GM19438 (cell line): ENCODE measurements around the gene C17orf113.

Experiments
- ATAC-seq: cut with Tn5 transposase; IDR thresholded peaks from one replicate; pipeline ENCODE4 v1.9.1; 2021; ENCODE audit warnings: low read depth; ENCODE audit not compliant: unreplicated experiment

The C17orf113 gene

GRCh38 chr17:42072323-42073187 lies 22.2 kb upstream of the C17orf113 start:
- ATAC-seq: no peak

DNA sequence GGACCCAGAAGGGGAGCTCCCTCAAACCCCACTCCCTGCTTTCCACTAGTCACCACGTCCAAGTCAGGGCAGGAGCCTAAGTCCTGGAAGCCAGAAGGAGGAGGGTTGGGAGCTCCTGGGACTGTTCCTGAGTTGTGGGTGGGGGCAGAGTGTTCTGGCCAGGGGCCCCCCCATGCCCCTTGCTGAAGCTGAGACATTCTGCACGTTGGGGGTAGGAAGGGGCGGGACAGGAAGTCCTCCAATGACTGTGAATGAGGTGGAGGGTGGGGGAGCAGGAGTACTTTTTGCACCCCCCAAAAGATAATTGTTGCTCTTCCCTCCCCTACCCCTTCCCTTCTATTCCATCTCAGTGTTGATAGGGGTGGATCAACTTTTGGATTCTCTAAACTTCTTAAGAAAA lies 21.4 kb upstream of the C17orf113 start:
- no peak for ATAC-seq

DNA sequence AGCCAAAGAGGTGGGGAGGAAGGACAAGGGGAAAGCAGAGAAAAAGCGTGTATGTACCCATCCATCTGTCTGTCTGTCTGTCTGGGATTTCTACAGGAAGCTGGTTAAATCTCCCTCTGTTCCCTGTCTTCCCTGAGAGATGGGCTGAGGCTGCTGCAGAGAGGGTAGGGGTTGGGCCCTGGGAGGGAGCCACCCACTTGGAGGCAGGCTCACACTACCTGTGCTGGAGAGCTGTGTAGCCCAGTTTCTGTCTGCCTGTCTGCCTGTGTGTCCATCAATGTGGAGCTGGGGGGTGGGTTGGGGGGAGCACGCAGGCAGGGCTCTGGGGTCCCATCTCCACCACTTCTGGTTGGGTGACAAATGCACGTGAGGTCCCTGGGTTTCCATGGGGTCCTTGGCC lies 18.6 kb upstream of the C17orf113 start:
- no peak for ATAC-seq

DNA sequence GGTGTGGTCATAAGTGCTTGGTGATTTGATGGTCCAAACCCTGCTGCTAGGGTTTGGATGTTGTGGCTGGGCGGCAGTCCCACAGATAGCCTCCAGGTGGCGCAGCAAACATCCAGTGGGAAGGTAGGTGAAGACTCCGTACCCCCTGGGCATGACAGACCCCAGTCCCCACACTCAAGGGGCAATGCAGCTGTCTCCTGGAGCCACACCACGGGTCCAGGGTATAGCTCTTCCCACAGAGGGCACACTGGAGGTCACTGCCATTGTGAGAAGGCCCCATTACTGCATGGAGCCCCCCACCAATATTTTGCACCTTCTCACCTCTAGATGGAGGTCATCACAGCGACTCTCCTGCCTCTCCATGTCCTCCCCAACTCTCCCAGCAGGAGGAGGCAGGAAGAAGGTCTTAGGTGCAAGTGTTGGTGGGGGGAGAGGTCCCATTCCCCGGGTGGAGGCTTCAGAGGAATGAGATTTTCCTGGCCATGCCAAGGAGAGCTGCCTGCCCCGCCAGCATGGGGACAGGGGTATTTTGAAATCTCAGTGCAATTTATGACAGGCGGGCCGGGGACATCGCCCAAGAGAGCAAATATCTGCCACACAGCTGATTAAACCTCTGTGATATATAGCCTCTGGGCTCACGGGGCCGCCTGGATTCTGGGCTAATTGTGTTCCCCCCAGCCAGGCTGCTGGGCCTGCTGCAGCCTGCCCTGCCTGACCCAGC lies 17.1 kb upstream of the C17orf113 start:
- ATAC-seq: no peak

GRCh38 chr17:42065201-42065600 lies 14.8 kb upstream of the C17orf113 start:
- ATAC-seq: no peak

- ATAC-seq: no peak
These were observed 12.3 kb upstream of the C17orf113 start for GRCh38 chr17:42062681-42063080.

- no peak for ATAC-seq
These were observed 11.5 kb upstream of the C17orf113 start for GRCh38 chr17:42061646-42062487.

GRCh38 chr17:42060231-42060630 lies 9.8 kb upstream of the C17orf113 start:
- ATAC-seq: no peak

- ATAC-seq: no peak
These were observed 9.4 kb upstream of the C17orf113 start for GRCh38 chr17:42059815-42060214.

- no peak for ATAC-seq
These were observed 7.7 kb upstream of the C17orf113 start for GRCh38 chr17:42058063-42058462.

DNA sequence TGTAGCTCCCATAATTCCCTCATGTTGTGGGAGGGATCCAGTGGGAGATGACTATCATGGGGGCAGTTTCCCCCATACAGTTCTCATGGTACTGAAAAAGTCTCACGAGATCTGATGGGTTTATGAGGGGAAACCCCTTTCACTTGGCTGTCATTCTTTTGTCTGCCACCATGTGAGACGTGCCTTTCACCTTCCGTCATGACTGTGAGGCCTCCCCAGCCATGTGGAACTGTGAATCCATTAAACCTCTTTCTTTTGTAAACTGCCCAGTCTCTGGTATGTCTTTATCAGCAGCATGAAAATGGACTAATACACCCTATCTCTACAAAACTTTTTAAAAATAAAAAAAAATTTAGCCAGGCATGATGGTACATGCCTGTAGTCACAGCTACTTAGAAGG lies 6.2 kb upstream of the C17orf113 start:
- ATAC-seq: no peak

GRCh38 chr17:42055496-42055895 lies 5.1 kb upstream of the C17orf113 start:
- ATAC-seq: no peak

DNA sequence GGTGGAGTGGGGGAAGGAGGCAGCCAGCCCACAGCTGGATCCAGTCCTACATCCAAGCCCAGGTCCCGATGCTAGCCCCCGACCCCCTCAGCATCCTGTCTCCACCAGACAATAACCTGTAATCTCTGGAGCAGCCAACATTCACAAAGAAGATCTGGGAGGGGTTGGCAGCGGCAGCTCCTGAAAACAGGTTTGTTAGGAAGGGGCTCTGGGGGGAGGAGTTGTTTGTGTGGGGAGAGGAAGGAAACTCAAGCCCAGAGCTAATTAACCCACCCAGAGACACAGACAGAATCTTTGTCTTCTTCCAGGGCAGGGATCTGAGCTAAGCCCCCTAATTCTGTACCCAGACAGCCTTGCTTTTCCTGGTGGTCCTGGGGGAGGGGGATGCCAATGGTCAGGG lies 4.6 kb upstream of the C17orf113 start:
- no peak for ATAC-seq

- ATAC-seq: no peak
These were observed 3.5 kb upstream of the C17orf113 start for GRCh38 chr17:42053731-42054500.

GRCh38 chr17:42052346-42052877 lies 2.0 kb upstream of the C17orf113 start:
- no peak for ATAC-seq

GRCh38 chr17:42051645-42052044 lies 1.2 kb upstream of the C17orf113 start:
- no peak for ATAC-seq

DNA sequence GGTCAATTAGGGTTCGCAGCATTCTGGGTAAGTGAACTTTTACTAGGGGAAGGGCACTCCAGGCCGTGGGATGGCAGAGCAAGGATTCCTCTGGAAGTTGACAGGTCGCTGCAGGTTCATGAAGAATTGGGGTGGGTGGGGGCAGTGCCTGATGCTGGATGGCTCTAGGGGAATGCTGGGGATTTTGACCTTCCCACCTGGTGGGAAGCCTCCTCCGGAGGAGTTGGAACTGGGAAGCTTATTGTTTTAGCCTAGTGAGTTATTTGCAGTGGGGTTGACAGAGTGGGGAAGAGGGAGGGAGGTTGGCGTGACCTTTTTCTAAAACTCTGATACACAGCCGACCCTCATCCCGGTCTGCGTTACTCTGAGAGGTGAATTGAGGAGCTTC lies 606 bp upstream of the C17orf113 start:
- ATAC-seq: no peak

DNA sequence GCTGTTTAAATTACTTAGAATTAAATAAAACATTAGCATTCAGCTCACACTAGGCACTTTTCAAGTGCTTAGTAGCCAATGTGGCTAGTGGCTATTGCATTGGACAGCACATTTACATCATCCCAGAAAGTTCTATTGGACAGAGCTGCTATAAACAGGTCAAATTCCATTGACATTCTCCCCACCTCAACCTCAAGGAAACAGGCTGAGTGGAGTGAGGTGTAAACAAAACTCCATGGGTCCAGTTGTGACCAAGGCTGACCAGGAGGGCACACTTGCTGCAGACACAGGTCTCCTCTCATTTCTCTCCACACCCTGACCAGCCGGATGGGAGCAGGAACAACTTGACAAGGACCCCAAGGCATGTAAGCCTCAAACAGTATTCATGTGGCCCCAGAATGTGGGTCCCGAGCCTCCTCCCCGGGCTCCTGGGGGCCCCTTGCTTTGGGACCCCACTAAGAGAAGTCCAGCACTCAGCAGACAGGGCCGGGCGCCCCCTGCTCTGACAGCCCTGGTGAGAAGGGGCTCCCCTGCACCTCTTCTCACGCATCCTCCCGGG lies 488 bp downstream of the C17orf113 start:
- ATAC-seq: no peak

DNA sequence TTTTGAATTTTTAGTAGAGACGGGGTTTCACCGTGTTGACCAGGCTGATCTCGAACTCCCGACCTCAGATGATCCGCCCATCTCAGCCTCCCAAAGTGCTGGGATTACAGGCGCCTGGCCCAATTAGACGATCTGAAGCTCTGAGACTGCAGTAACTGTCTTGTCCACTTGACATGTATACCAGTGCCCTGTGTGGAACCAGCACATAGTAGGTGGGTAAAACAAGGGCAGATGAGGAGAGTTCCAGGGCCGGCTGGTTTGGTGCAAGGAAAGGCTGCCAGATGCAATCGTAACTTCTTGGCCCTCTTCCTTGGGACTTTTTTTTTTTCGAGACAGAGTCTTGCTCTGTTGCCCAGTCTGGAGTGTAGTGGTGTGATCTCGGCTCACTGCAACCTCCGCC lies 3.1 kb downstream of the C17orf113 start:
- no peak for ATAC-seq

GRCh38 chr17:42045719-42046118 lies 4.7 kb downstream of the C17orf113 start:
- no peak for ATAC-seq
